Measurements from ENCODE around the gene PDZD4.

Gene PDZD4

DNA sequence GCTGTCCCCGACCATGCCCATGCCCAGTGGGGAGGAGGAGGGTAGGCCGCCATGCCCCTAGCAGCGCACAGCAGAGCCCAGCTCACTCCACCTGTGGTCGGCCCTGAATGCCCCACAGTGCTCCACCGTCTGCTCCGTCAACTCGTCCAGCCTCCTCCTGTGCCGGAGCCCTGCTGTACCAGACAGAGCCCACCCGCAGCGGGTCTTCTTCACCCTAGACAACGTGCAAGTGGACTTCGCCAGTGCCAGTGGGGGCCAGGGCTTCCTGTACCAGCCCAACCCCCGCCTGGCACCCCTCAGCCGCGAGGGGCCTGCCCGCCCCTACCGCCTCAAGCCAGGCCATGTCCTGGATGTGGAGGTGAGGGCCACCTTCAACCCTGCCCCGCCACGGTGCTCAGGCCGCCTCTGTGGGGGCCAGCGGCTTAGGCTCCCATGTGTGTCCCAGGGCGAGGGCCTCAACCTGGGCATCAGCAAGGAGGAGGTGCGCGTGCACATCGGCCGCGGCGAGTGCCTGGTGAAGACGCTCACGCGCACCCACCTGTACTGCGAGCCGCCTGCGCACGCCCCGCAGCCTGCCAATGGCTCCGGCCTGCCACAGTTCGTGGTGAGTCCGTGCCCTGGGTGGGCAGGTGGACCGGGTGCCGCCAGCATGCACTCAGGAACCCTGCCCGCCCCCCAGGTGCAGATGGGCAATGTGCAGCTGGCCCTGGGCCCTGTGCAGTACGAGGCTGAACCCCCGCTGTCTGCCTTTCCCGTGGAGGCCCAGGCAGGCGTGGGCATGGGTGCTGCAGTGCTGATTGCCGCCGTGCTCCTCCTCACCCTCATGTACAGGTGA is 56.4 kb downstream of the PDZD4 start:
- H3K4me3 ChIP-seq (ENCODE audit: low read length), result no peak overlapping the region
- no peak for TF ChIP-seq ZNF274 (IDR thresholded peaks at IDR 0.05; ENCODE audit: low read depth, low read length)

DNA sequence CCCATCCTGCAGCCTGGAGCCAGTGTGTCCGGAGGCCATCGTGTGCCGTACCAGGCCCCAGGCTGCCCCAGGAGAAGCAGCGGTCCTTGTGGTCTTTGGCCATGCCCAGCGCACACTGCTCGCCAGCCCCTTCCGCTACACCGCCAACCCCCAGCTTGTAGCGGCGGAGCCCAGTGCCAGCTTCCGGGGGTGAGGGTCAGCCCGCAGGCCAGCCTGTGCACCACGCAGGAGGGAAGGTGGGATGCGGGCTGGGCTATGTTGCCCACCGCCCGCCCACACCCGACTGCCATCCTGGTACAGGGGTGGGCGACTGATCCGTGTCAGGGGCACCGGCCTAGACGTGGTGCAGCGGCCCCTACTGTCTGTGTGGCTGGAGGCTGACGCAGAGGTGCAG is 57.1 kb downstream of the PDZD4 start:
- H3K4me3 ChIP-seq (ENCODE audit: low read length), result no peak overlapping the region

DNA sequence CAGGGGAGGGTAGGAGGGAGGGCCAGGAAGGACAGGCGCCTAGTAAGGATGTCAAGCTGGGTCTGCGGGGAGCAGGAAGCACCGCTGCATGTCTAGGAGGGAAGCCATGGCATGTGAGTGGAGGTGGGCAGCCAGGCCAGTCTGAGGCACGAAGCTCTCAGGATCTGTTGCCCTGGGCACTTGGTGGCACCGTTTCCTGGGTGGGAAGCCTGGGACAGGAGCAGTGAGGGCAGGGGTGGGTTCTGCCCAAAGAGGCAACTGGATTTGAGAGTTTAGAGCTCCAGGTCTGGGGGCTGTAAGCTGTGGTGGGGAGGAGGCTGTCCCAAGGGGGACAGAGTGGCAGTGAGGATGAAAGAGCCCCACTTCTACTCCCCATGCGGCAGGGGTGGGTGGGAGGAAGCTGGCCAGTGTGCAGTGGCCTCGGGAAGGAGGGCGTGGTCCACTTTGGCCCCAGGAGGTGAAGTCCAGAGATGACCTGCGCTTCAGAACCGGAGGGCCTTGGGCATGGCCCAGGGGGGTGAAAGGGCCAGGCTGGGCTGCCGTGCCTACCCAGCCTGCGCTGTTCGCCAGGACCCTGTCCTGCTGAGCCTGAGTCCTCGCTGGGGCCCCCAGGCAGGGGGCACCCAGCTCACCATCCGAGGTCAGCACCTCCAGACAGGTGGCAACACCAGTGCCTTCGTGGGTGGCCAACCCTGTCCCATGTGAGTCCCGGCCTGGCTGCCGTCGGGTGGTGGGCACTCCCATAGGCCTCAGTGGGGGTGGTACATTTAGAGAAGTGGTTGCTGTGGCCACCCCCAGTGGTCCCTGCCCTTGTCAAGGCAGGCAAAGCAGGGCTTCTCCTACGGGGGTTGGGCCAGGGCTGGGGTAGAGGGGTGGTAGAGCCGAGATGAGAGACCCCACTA is 57.8 kb downstream of the PDZD4 start:
- no peak for TF ChIP-seq ZNF274 (IDR thresholded peaks at IDR 0.05; ENCODE audit: low read depth, low read length)
- no peak overlapping the region for H3K4me3 ChIP-seq (ENCODE audit: low read length)

More for the DNA sequence above, 57.1 kb downstream of the PDZD4 start:
- TF ChIP-seq ZNF274 (IDR thresholded peaks at IDR 0.05; ENCODE audit: low read depth, low read length), result no peak

DNA sequence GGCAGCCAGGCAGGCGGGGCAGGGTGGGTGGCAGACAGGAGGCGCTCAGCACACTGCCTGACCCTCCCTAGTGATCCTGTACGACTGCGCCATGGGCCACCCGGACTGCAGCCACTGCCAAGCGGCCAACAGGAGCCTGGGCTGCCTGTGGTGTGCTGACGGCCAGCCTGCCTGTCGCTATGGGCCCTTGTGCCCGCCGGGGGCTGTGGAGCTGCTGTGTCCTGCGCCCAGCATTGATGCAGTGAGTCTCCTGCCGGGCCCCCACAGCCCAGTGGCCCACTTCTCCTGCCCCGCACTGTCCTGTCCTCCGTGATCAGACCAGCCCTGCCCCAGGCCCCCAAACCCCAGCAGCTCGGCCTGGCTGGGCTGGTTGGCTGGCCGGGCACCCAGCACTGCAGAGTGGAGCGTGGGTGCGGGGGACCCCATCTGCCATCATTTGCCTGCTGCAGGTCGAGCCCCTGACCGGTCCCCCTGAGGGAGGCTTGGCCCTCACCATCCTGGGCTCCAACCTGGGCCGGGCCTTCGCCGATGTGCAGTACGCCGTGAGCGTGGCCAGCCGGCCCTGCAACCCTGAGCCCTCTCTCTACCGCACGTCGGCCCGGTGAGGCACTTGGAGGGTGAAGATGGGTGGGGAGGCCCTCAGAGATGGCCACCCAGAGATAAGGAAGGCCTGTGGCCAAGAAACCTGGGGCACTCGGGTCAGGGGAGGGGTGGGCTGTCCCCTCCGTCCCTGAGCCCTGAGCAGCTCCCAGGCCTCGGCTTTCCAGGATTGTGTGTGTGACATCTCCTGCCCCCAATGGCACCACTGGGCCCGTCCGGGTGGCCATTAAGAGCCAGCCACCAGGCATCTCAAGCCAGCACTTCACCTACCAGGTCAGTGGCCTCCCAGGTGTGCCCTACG is 58.7 kb downstream of the PDZD4 start:
- TF ChIP-seq ZNF274 (IDR thresholded peaks at IDR 0.05; ENCODE audit: low read depth, low read length), result no peak

GRCh38 chrX:153770601-153771414 is 59.5 kb downstream of the PDZD4 start:
- H3K4me3 ChIP-seq (ENCODE audit: low read length), result no peak overlapping the region

More for the DNA sequence above, 58.7 kb downstream of the PDZD4 start:
- no peak overlapping the region for H3K4me3 ChIP-seq (ENCODE audit: low read length)

DNA sequence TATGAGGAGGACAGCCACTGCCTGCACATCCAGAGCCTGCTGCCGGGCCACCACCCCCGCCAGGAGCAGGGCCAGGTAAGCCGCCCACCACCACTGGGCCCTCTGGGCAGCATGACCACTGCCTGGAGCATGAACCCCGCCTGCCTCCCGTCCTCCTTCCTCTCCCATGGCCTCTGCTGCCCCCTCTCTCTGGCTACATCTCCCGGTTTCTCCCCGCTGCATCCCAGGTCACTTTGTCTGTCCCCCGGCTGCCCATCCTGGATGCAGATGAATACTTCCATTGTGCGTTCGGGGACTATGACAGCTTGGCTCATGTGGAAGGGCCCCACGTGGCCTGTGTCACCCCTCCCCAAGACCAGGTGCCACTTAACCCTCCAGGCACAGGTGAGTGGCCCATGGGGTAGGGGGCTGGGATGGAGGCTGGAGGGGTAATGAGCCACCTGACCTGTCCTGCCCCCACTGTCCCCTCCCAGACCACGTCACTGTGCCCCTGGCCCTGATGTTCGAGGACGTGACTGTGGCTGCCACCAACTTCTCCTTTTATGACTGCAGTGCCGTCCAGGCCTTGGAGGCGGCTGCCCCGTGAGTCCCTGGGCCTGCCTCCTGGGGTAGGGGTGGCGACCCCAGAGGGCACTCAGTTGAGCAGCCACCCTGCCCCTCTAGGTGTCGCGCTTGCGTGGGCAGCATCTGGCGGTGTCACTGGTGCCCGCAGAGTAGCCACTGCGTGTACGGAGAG is 60.3 kb downstream of the PDZD4 start:
- TF ChIP-seq ZNF274 (IDR thresholded peaks at IDR 0.05; ENCODE audit: low read depth, low read length), result no peak

More at GRCh38 chrX:153770601-153771414, 59.5 kb downstream of the PDZD4 start:
- TF ChIP-seq ZNF274 (IDR thresholded peaks at IDR 0.05; ENCODE audit: low read depth, low read length), result no peak

GRCh38 chrX:153769158-153769864 is 61.0 kb downstream of the PDZD4 start:
- no peak overlapping the region for H3K4me3 ChIP-seq (ENCODE audit: low read length)
- TF ChIP-seq ZNF274 (IDR thresholded peaks at IDR 0.05; ENCODE audit: low read depth, low read length), result no peak

More for the DNA sequence above, 60.3 kb downstream of the PDZD4 start:
- no peak overlapping the region for H3K4me3 ChIP-seq (ENCODE audit: low read length)

DNA sequence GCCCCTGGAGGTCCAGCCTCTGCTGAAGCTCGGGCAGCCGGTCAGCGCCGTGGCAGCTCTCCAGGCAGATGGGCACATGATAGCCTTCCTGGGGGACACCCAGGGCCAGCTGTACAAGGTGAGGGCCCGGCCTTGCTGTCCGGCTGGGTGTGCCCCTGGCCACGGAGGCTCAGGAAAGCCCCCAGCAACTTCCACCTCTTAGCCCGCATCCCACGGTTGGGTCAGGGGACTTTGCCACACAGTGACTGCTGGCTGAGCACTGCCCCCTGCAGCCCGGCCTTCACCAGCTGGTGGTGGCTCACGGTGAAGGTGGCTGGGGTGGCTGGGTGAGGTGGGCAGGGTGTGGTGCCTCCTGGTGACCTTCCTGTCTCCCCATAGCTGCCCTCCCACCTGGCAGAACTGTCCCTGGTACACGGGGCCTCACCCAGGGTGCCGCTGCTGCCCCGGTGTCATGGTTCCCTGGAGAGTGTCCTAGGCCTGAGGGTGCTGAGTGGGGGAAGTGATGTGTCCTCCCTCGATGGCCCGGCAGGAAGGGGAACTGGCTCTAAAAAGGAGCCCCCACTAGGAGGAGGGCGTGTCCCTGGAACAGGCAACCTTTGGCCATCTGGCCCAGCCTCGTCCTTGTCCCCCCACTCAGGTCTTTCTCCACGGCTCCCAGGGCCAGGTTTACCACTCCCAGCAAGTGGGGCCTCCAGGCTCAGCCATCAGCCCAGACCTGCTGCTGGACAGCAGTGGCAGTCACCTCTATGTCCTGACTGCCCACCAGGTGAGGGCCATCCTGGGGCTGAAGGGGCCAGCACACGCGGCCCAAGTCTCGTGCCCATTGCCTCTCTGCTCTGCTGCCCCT is 61.8 kb downstream of the PDZD4 start:
- no peak overlapping the region for H3K4me3 ChIP-seq (ENCODE audit: low read length)
- no peak for TF ChIP-seq ZNF274 (IDR thresholded peaks at IDR 0.05; ENCODE audit: low read depth, low read length)

GRCh38 chrX:153767674-153768055 is 62.7 kb downstream of the PDZD4 start:
- H3K4me3 ChIP-seq (ENCODE audit: low read length), result no peak overlapping the region
- TF ChIP-seq ZNF274 (IDR thresholded peaks at IDR 0.05; ENCODE audit: low read depth, low read length), result no peak

- H3K4me3 ChIP-seq (ENCODE audit: low read length), result no peak overlapping the region
- TF ChIP-seq ZNF274 (IDR thresholded peaks at IDR 0.05; ENCODE audit: low read depth, low read length), result no peak
These were observed 63.3 kb downstream of the PDZD4 start for GRCh38 chrX:153766871-153767673.
